NT2/D1 (cell line): ENCODE results near the gene SRPK1.

Source experiments
- SUZ12 ChIP-seq: IDR thresholded peaks from 2 replicates; pipeline ENCODE4 v1.6.1; 2011; ENCODE audit not compliant: insufficient read length, insufficient read depth; ENCODE audit errors: extremely low read depth
- ZNF274 ChIP-seq: IDR thresholded peaks from 2 replicates; pipeline ENCODE4 v1.6.1; 2011; ENCODE audit warnings: mild to moderate bottlenecking, low read depth, low read length

GRCh38 chr6:35962779-35963560 lies 42.1 kb upstream of the SRPK1 start:
- no peak for TF ChIP-seq ZNF274
- no peak for TF ChIP-seq SUZ12
